Measurements from ENCODE around the gene NDUFA12.

Gene NDUFA12

GRCh38 chr12:94930772-94931171 is 72.7 kb downstream of the NDUFA12 start:
- no peak for DNase-seq

GRCh38 chr12:94930216-94930654 is 73.3 kb downstream of the NDUFA12 start:
- no peak for DNase-seq

GRCh38 chr12:94929780-94930179 is 73.7 kb downstream of the NDUFA12 start:
- DNase-seq, result no peak

- no peak for DNase-seq
Measured at GRCh38 chr12:94925729-94926128, 77.8 kb downstream of the NDUFA12 start.

GRCh38 chr12:94925206-94925605 is 78.3 kb downstream of the NDUFA12 start:
- DNase-seq, result no peak

- DNase-seq, result no peak
Measured at GRCh38 chr12:94922561-94922960, 80.9 kb downstream of the NDUFA12 start.

All from activated T-cell treated with anti-CD3 and anti-CD28 coated beads for 4 hours (primary cell).